GM19043 (cell line): ENCODE results near the gene RANBP3.
"Not testable (repeated sequence)": the region's sequence is repeated elsewhere in the genome, so short reads cannot be mapped to it uniquely, and the experiment has no call there.

ENCODE experiments used
- ATAC-seq: cut with Tn5 transposase; IDR thresholded peaks from one replicate; pipeline ENCODE4 v1.9.1; 2021; ENCODE audit warnings: low read depth; ENCODE audit not compliant: unreplicated experiment

Gene RANBP3

GRCh38 chr19:5968431-5969373 is 9.2 kb downstream of the RANBP3 start:
- ATAC-seq, result no peak

GRCh38 chr19:5967994-5968430 is 9.9 kb downstream of the RANBP3 start:
- no peak for ATAC-seq

GRCh38 chr19:5967571-5967970 is 10.4 kb downstream of the RANBP3 start:
- no peak for ATAC-seq

GRCh38 chr19:5966941-5967340 is 11.0 kb downstream of the RANBP3 start:
- ATAC-seq, result no peak

- ATAC-seq, result no peak
These were observed 11.7 kb downstream of the RANBP3 start for GRCh38 chr19:5966215-5966614.

- ATAC-seq, result no peak
These were observed 12.9 kb downstream of the RANBP3 start for GRCh38 chr19:5964816-5965565.

- no peak for ATAC-seq
These were observed 14.1 kb downstream of the RANBP3 start for GRCh38 chr19:5963855-5964254.

GRCh38 chr19:5963259-5963658 is 14.7 kb downstream of the RANBP3 start:
- not testable (repeated sequence) for ATAC-seq

GRCh38 chr19:5961969-5962945 is 15.7 kb downstream of the RANBP3 start:
- ATAC-seq, result no peak

- ATAC-seq, result not testable (repeated sequence)
These were observed 16.3 kb downstream of the RANBP3 start for GRCh38 chr19:5961641-5961968.

- no peak for ATAC-seq
These were observed 17.6 kb downstream of the RANBP3 start for GRCh38 chr19:5960005-5961001.

- ATAC-seq, result no peak
These were observed 18.5 kb downstream of the RANBP3 start for GRCh38 chr19:5959260-5960004.

GRCh38 chr19:5958851-5959122 is 19.2 kb downstream of the RANBP3 start:
- no peak for ATAC-seq

- ATAC-seq, result no peak
These were observed 19.7 kb downstream of the RANBP3 start for GRCh38 chr19:5958074-5958850.

GRCh38 chr19:5957170-5957569 is 20.8 kb downstream of the RANBP3 start:
- no peak for ATAC-seq

- ATAC-seq, result no peak
These were observed 21.2 kb downstream of the RANBP3 start for GRCh38 chr19:5956728-5957127.

- no peak for ATAC-seq
These were observed 21.6 kb downstream of the RANBP3 start for GRCh38 chr19:5956323-5956722.

GRCh38 chr19:5955636-5955935 is 22.4 kb downstream of the RANBP3 start:
- no peak for ATAC-seq
